ENCODE measurements around the gene ANK3.
"Not testable (repeated sequence)": the region's sequence is repeated elsewhere in the genome, so short reads cannot be mapped to it uniquely, and the experiment has no call there.

Gene ANK3

DNA sequence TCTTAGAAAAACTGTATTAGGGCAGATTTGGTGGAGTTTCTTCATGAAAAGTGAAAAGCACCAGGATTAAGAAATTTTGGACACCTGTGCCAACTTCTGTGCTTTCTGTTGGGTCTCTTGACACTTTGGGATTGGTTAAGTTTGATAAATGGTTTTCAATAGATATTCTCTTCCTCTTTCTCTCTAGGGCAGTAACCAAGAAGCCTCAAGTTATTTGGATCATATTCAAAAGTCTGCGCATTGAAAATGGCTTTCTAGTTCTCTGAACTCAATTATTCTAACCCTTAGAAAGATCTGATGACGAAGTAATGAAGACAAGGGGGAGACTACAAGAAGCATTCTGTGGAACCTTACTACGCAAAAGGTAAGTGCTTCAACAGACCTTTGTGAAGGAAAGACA is 339.3 kb downstream of the ANK3 start:
- no peak for DNase-seq

DNA sequence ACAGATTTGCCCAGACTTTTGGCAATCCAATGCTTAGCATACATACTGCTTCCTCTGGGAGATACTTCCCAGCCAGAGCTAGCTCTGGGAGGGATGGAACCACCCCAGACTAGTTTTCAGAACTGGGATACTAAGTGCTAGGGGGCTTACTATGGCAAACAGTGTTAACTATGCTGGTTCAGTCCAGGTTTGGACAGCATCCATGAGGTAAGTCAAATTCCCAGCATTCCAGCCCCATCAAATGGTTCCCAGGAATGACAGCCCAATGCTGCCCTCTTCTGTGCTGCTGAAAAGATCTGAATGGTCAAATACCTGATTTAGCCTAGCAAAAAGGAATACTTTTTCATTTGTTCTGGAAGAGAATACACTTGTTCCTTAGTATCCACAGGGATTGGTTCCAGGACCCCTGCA is 341.6 kb downstream of the ANK3 start:
- no peak for DNase-seq

DNA sequence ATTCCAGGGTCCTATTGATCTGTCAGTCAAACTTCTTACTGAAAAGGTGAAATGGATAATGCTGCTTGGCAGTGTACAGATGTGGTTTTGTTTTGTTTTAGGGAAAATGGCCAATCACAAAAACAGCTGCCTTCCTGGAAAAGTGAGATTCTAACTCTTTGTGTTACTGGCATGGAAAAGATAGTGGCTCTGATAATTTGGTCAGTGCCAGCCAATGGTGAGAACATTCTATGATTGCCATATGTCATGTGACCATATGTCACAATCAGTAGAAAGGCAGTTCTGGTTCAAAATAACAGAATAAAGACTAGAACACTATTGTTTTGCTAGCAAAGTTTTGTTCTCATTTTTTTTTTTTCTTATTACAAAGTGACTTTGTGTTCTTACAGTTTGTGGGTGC is 344.1 kb downstream of the ANK3 start:
- DNase-seq: no peak

DNA sequence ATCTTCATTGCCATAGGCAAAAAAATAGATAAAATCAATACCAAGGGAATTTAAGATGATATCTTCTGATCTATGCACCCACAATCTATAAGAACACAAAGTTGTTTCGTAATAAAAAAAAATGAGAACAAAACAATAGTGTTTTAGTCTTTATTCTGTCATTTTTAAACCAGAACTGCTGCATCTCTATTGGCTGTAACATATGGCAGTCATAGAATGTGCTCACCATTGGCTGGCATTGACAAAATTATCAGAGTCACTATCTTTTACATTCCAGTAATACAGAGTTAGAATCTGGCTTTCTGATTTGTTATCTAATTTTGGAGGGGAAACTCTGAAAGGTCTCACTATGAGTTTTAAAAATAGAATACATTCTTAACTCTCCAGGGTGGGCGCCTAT is 344.7 kb downstream of the ANK3 start:
- DNase-seq: no peak

DNA sequence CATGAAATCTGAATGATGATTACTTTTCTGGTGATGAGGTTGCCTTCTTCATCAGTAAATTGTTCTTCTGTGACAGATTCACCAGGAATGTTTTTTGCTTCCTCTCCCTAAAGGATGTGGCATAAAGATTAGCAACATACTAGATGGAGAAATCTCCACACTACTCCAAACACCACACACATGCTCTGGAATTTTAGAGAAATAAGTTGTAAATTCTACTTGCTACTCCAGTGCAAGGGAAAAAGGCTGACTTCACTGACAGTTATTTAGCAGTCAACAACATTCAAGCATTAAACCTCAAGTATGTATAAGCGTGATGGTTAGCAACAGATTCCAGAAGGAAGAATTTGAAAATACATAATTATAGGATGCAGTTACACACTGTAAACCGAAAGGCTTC is 345.4 kb downstream of the ANK3 start:
- no peak for DNase-seq

DNA sequence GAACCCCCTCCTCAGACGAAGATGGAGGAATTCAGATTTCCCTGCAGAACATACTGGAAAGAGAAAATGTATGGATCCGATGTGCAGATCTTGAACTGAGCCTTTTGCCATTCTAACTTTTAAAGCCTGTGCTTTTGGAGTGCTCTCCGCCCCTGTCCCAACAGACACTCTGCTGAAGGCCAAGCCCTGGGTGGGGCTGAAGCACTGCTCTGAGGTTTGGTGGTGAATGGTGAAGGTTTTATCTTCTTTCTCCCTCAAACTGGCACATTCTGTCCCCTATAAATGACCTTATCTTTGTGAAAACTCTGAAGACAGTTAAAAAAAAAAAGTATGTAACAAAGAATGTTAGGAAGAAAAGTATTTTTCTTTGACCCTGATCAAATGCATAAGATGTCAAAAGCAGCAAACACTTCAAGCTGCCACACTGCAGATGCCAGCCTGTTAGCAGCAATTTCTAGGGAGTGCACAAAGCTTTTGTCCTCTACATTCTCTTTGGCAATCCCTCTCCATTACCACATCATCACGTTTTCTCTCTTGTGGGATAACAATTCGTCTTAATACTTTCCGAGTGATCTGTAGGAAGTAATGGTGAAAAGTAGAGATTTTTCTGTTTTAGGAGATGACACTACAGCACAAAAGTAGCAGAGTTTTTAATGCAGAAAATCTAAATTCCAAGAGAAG is 346.0 kb downstream of the ANK3 start:
- no peak for DNase-seq

DNA sequence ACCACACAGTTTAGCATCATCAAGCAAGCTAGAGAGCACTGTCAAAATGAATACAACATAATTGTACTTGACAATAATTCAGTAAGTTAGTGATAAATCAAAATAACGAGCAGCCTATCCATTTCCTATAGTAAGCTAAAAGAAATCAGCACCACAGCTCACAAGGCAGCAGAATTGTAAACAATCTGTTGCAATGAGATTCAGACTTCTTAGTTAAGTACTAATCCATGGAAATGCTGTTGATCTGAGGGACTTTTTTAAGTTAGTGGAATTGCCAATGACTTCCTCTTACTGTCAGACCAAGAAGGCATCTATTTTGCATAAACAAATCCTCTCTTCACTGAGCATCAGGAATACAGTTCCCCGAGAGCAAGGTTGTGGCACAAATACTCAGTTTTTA is 346.8 kb downstream of the ANK3 start:
- no peak for DNase-seq

DNA sequence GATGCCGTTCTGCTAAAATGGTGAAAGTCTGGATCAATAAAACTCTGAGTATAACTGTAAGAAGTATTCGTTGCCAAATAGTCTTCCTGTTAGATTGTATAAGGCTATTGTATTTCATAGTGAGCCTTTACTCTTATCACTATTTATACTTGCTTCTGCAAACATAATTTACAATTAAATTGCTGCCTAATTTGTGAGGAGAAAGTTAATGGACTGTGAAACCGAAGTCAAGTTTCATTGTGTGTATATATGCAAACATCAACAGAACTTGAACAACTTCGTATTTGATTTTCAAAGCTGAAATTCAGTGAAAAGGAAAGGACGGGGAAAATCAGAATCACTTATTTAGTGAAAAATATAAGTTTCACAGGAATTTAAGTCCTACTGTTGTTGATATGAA is 347.4 kb downstream of the ANK3 start:
- no peak for DNase-seq

DNA sequence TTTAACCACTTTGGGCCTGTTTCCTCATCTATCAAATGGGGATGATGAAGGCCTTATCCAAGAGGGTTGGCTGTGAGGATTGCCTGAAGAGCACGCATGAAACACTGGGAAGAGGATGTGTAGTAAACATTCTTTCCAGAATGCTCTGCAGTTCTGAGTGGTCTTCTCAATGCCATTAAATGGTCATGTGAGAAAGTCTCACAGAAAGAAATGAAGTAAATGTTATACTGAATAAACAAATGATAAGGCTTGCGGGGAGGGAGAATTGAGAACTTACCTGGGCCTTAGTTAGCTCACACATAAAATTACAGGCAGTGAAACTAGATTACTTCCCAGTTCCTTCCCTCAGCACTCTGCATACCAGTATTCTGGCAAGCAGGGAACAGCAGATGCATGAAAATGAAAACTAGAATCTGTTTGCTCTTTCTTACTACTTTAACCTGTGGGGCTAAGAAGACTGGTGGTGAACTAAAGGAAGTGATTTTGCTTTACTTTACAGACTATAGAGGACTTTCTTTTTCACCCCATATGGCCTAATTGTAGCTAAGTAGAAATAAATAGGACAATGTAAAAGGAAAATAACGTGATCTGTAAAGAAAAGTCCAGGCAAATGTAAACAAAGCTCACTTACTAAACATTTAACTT is 348.1 kb downstream of the ANK3 start:
- no peak for DNase-seq

DNA sequence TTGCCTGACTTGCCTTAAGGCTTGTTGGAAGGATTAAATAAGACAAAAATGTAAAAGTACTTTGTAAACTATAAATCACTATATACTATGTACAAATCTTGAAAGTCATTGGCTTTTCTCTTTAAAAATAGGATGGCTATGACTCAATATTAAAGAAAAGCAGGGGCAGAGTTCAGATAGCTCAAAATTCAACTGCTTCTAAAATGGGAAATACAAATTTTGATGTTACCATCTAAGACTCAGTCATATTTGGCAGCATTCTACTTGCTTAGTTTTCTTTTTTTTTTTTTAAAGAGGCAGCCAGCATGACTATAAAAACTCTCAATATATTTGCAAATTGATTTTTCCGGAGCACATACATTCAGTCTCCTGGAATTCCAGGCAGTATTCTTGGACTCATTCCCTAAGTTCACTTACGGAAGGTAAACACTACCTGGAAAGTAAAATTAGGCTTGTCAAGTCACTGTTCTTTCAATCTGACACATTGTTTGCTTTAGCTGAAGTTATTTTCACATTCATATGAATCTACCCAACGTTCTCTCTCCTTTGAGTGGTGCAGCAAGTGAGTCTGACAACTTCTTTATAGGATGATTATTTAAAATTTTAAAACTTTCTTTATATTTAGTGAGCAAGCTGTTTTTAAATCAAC is 349.5 kb downstream of the ANK3 start:
- DNase-seq: no peak

DNA sequence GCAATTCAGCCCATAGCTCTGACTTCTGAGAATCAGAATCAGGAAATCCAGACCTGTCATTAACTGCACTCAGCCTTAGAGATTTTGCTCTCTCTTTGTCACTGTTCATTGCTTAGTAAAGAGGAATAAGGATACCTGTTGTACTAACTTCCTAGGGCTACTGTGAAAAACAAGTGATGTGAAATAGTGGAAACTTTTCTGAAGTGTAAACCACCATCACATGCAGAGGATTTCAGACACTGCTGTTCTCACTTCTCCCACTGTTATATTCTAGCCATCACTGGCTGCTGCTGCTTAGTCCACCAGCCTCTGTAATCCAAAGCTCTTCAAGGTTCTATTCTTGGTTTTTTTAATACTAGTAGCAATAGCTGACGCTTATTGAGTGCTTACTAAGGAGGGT is 353.7 kb downstream of the ANK3 start:
- no peak for DNase-seq

DNA sequence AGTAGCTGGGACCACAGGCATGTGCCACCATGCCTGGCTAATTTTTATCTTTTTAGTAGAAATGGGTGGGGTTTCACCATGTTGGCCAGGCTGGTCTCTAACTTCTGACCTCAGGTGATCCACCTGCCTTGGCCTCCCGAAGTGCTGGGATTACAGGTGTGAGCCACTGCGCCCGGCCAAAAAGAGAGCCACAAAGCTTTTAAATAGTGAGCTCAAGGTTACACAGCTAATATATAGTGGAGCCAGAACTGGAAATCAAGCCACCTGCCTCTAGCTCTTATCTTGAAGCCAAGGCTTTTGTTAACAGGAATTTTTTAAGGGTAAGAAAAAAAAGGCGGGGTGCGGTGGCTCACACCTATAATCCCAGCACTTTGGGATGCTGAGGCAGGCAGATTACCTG is 354.3 kb downstream of the ANK3 start:
- DNase-seq: not testable (repeated sequence)

DNA sequence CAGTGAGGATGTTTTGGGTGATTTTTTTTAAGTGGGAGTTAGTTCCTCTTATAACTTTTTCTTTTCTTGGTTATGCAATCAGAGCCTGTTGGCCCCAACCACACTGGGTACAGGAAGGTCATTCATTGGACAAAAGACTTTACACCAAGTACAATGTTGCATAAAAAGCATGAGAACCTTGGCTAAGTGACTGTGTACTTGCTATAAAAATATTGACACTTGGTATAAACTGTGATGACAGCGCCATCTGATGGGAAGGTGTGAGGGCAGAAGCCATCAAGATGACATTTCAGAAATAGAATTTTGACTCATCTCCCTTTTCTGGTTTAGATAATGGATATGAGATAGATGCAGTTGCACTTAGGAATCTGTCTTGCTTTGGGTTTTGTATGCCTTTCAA is 357.0 kb downstream of the ANK3 start:
- DNase-seq: no peak

DNA sequence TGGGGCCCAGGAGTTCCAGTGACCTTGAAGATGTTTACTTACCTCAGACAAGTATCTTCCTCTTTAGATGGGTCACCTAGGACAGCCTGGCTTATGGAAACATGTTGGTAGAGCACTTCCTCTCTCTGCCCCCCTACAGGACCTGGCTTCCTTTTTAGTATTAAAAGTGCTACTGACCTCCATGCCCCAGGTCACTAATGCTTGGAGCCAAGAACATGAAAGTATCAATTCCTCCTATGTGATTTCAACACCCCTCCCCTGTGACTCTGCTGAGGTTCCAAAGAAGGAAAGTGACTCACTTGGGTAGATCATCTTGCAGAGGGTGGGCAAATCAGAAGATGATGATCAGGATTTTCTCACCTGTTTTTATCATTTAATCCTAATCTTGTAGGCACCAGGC is 358.0 kb downstream of the ANK3 start:
- DNase-seq: no peak

DNA sequence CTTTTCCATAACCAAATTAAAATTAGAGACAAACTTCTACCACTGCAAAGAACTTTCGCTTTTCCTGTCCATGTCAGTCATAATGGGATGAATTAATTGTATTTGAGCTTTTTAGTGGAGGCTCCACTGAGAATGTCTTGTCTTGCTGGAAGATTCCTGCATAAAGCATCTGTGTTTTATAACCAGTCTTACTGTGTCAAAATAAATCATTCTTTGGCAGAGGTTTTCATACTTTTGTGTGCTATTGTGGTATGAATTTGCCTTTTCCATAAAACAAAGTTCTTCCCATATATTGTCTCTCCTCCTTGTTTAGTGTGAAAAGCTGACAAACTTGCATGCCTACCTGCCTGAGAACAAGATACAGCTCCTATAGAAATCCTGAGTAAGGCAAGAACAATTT is 358.5 kb downstream of the ANK3 start:
- no peak for DNase-seq

DNA sequence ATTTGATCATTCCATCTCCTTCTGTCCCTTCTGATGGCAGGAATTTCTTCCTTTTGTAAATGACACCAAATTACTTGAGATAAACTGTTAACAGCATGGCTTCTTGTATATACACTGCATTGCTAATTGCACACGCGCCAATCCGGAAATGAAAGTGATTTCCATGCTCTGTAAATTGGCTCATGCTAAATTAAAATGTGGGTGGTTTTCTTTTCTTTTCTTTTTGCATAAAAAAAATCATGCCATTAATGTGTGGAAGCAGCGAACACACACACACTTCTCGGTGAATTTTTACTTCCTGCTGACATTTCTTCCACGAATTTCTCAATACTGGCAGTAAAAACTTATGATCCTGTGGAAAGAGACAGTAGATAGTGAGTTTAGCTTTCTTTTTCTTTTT is 360.2 kb downstream of the ANK3 start:
- DNase-seq: no peak

DNA sequence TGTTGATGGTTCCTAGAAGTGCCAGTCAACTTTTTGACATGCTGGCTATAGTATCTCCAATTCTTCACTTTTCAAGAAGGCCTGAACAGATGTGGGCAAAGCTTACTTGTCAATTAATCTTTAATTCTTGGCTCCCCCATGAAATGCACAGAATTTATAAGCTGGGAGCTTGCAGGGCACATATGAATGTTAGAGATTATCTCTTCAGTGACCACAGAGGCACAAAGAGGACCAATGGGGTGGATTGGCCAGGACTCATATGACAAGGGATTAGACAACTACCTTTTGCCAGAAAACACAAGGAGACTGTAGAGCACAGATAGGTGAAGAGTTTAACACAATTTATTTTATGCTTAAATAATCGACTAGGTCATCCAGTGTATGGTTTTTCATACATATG is 361.6 kb downstream of the ANK3 start:
- DNase-seq: no peak

DNA sequence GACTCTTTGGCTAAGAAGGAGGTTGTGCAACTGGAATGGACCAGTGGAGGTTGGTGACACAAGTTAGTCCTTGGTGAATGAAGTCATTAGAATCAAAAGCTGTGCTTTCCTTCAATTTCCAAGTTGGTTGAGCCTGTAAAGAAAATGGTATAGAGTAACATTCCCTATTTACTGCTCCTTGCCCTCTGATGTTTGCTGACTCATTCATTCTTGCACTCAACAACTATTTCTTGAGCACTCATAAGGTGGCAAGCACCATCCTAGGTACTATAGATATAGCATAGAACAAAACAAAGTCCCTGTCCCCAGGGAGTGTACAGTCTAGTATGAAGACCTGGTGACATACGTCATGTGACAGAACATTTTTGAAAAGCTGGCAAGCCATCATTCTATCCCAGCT is 364.4 kb downstream of the ANK3 start:
- no peak for DNase-seq

DNA sequence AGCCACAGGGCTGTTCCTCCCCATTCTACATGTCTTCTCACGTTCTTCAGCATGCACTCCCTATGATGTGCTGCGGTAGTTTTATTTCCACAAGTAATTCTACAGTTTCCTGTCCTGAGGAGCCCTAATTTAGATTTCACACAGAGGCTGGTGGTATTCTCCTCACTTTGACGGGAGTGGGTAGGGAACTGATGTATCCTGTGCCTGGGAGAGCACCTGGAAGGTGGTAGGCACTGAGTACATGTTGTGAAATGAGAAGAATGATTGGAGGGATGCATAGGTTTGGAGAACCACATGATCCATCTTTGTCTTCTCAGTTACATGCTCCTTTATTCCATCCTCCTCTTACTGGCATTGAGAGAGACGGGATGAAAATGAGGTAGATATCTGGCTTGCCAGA is 365.2 kb downstream of the ANK3 start:
- no peak for DNase-seq

DNA sequence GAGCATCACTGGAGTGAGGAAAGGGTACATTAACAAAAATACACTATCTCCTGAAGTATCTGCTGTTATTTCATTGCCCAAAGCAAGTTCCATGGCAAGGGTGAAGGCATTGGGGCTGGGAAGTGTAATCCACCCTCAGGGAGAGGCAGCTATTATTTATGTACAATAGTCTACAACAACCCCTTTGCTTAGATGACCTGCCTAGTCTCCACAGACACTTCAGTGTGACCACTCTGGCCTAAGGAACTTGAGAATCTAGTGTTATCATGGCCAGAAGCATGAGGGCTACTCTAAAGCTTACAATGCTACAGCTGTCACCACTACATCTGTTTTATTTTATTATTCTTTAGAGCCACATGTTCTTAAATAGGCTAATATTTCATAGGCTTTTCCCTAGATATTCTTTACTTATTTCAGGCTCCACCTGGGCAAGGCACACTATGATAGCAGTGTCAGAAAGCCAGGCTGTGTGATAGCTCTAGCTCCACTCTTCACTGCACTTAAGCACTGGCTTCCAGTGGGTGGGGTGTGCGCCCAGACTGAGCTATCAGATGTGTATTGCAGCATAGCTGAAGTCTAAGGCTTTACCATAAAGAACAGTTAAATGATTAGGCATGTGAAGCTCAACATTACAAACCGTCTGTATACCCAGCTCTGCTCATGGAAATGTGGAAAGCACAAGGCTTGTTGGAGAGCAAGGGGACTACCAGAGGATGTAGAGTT is 366.4 kb downstream of the ANK3 start:
- DNase-seq: no peak

DNA sequence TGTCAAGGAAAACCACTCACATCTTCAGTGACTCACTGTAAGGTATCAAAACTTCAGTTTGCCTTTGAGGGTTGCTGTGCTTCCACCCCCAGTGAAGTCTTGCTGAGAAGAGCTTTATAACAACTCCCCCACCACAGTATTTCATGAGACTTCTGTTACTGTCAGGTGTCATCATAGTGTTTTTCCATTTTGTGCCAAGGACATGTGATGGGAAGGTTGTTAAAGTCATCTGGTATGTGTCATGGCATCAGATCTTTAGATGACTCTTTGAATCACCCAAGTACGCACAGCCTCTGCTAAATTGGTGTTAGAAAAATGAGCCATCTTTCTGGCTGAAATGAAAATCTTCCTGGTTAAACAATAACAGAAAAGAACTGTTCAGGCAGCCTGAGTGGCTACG is 368.3 kb downstream of the ANK3 start:
- DNase-seq: no peak

DNA sequence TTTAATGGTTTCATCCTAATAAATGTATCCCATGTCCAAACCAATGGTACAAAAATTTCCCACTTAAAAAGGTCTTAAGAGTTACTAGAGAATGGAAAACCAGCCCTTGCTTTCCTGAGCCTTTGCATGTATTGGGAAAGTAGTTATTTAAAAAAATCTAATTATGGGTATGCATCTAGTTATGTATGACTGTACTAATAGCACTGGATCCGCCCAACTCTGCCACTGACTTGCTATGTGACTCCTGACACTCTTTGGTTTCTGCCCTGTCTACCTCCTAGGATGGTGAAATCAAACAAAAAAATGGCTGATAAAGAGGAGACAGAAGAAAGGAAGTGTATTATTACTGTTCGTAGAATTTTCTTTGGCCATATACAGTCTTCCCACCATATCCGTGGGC is 372.9 kb downstream of the ANK3 start:
- DNase-seq: no peak

DNA sequence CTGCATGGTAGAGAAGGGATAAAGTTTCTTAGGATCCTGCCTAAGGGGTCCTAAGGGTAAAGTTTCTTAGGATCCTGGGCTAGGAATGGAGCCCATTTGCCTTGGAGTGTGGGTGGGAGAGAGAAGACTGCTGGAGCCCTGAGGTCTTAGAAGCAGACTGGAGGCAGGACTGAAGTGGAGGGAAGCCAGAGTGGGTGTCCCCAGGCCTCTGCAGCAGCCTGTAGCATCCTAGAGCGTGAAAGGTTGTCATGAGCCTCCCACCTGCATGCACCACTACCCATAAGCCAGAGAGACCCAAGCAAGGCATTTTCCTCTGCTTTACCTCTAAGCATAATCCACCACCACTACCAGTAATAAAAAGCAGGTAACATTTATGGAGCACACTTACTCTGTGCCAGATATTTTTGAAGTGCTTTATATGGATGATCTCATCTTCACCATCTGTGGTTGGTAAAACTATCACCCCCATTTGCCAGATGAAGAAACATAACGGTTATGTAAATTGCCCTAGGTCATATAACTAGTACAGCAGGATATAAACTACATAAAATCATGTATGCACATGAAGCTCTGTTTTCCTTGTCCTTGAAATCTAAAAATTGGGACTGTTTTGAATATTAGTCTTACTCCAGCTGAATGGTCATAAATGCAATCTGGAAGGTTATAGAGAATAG is 379.8 kb downstream of the ANK3 start:
- DNase-seq: no peak

All from T1000 (cell line).